ENCODE results near the gene PLP2.

PLP2 gene

GRCh38 chrX:49204017-49204416, 32.3 kb downstream of the PLP2 start:
- no peak for FAIRE-seq
- no peak for DNase-seq (ENCODE audit: insufficient read length)
- no peak for TF ChIP-seq TAF1 (IDR thresholded peaks at IDR 0.05; ENCODE audit: borderline replicate concordance, low read depth, low read length)
- TF ChIP-seq POLR2AphosphoS5 (IDR thresholded peaks at IDR 0.05; ENCODE audit: low read depth, low read length): no peak
- TF ChIP-seq POLR2A (IDR thresholded peaks at IDR 0.05; ENCODE audit: low read depth, low read length): no peak

- DNase-seq (ENCODE audit: insufficient read length): no peak
- no peak for FAIRE-seq
- TF ChIP-seq POLR2A (IDR thresholded peaks at IDR 0.05; ENCODE audit: low read depth, low read length) (no peak), POLR2AphosphoS5 (IDR thresholded peaks at IDR 0.05; ENCODE audit: low read depth, low read length) (no peak), TAF1 (IDR thresholded peaks at IDR 0.05; ENCODE audit: borderline replicate concordance, low read depth, low read length) (no peak)
These were observed 33.0 kb downstream of the PLP2 start for GRCh38 chrX:49204709-49205108.

- FAIRE-seq: no peak
- TF ChIP-seq POLR2A (IDR thresholded peaks at IDR 0.05; ENCODE audit: low read depth, low read length) (no peak), POLR2AphosphoS5 (IDR thresholded peaks at IDR 0.05; ENCODE audit: low read depth, low read length) (no peak), TAF1 (IDR thresholded peaks at IDR 0.05; ENCODE audit: borderline replicate concordance, low read depth, low read length) (no peak)
- no peak for DNase-seq (ENCODE audit: insufficient read length)
These were observed 33.7 kb downstream of the PLP2 start for GRCh38 chrX:49205443-49205842.

- no peak for FAIRE-seq
- TF ChIP-seq POLR2AphosphoS5 (IDR thresholded peaks at IDR 0.05; ENCODE audit: low read depth, low read length) (no peak), POLR2A (IDR thresholded peaks at IDR 0.05; ENCODE audit: low read depth, low read length) (no peak), TAF1 (IDR thresholded peaks at IDR 0.05; ENCODE audit: borderline replicate concordance, low read depth, low read length) (no peak)
- DNase-seq (ENCODE audit: insufficient read length): no peak
These were observed 34.8 kb downstream of the PLP2 start for GRCh38 chrX:49206543-49206942.

GRCh38 chrX:49208399-49208798, 36.7 kb downstream of the PLP2 start:
- no peak for FAIRE-seq
- no peak for DNase-seq (ENCODE audit: insufficient read length)
- no peak for TF ChIP-seq TAF1 (IDR thresholded peaks at IDR 0.05; ENCODE audit: borderline replicate concordance, low read depth, low read length)
- no peak for TF ChIP-seq POLR2AphosphoS5 (IDR thresholded peaks at IDR 0.05; ENCODE audit: low read depth, low read length)
- TF ChIP-seq POLR2A (IDR thresholded peaks at IDR 0.05; ENCODE audit: low read depth, low read length): no peak

GRCh38 chrX:49209434-49210251, 37.9 kb downstream of the PLP2 start:
- DNase-seq (ENCODE audit: insufficient read length): no peak

GRCh38 chrX:49210406-49210805, 38.7 kb downstream of the PLP2 start:
- FAIRE-seq (no peak), DNase-seq (ENCODE audit: insufficient read length) (no peak)
- TF ChIP-seq POLR2AphosphoS5 (IDR thresholded peaks at IDR 0.05; ENCODE audit: low read depth, low read length) (no peak), TAF1 (IDR thresholded peaks at IDR 0.05; ENCODE audit: borderline replicate concordance, low read depth, low read length) (no peak), POLR2A (IDR thresholded peaks at IDR 0.05; ENCODE audit: low read depth, low read length) (no peak)

More at GRCh38 chrX:49209434-49210251, 37.9 kb downstream of the PLP2 start:
- no peak for FAIRE-seq
- no peak for TF ChIP-seq POLR2A (IDR thresholded peaks at IDR 0.05; ENCODE audit: low read depth, low read length)

- no peak for TF ChIP-seq TAF1 (IDR thresholded peaks at IDR 0.05; ENCODE audit: borderline replicate concordance, low read depth, low read length)
- no peak for TF ChIP-seq POLR2AphosphoS5 (IDR thresholded peaks at IDR 0.05; ENCODE audit: low read depth, low read length)
- no peak for TF ChIP-seq POLR2A (IDR thresholded peaks at IDR 0.05; ENCODE audit: low read depth, low read length)
- FAIRE-seq (no peak), DNase-seq (ENCODE audit: insufficient read length) (no peak)
These were observed 39.4 kb downstream of the PLP2 start for GRCh38 chrX:49211074-49211473.

GRCh38 chrX:49212209-49212608, 40.5 kb downstream of the PLP2 start:
- DNase-seq (ENCODE audit: insufficient read length): no peak
- no peak for FAIRE-seq
- TF ChIP-seq POLR2AphosphoS5 (IDR thresholded peaks at IDR 0.05; ENCODE audit: low read depth, low read length) (no peak), POLR2A (IDR thresholded peaks at IDR 0.05; ENCODE audit: low read depth, low read length) (no peak), TAF1 (IDR thresholded peaks at IDR 0.05; ENCODE audit: borderline replicate concordance, low read depth, low read length) (no peak)

GRCh38 chrX:49212861-49213260, 41.2 kb downstream of the PLP2 start:
- DNase-seq (ENCODE audit: insufficient read length) (no peak), FAIRE-seq (no peak)
- TF ChIP-seq TAF1 (IDR thresholded peaks at IDR 0.05; ENCODE audit: borderline replicate concordance, low read depth, low read length) (no peak), POLR2A (IDR thresholded peaks at IDR 0.05; ENCODE audit: low read depth, low read length) (no peak), POLR2AphosphoS5 (IDR thresholded peaks at IDR 0.05; ENCODE audit: low read depth, low read length) (no peak)

- FAIRE-seq (no peak), DNase-seq (ENCODE audit: insufficient read length) (no peak)
- TF ChIP-seq POLR2AphosphoS5 (IDR thresholded peaks at IDR 0.05; ENCODE audit: low read depth, low read length) (no peak), POLR2A (IDR thresholded peaks at IDR 0.05; ENCODE audit: low read depth, low read length) (no peak), TAF1 (IDR thresholded peaks at IDR 0.05; ENCODE audit: borderline replicate concordance, low read depth, low read length) (no peak)
These were observed 42.7 kb downstream of the PLP2 start for GRCh38 chrX:49214416-49214815.

- DNase-seq (ENCODE audit: insufficient read length) (no peak), FAIRE-seq (no peak)
- TF ChIP-seq POLR2A (IDR thresholded peaks at IDR 0.05; ENCODE audit: low read depth, low read length) (no peak), TAF1 (IDR thresholded peaks at IDR 0.05; ENCODE audit: borderline replicate concordance, low read depth, low read length) (no peak), POLR2AphosphoS5 (IDR thresholded peaks at IDR 0.05; ENCODE audit: low read depth, low read length) (no peak)
These were observed 43.4 kb downstream of the PLP2 start for GRCh38 chrX:49214996-49215526.
